OCI-LY3 (cell line): ENCODE data around the gene PLA2G4D.

ENCODE experiments used
- H2AFZ ChIP-seq: fragments of 200-600, 300-600 bp; shearing (Covaris generic); 2 replicates; pipeline ENCODE4 v1.6.0; 2014; ENCODE audit warnings: antibody characterized with exemption, low read depth, low read length
- H3K27ac ChIP-seq: fragments of 200-600, 300-600 bp; sonication (generic); 2 replicates; pipeline ENCODE4 v1.5.1; 2014; ENCODE audit warnings: mild to moderate bottlenecking, low read length, moderate library complexity, mixed read lengths
- H3K27me3 ChIP-seq: fragments of 200-600, 300-600 bp; sonication (generic); 2 replicates; pipeline ENCODE4 v1.6.1; 2014; ENCODE audit warnings: low read depth, low read length, mixed read lengths
- H3K36me3 ChIP-seq: fragments of 200-600, 300-600 bp; sonication (generic); replicated peaks from 2 replicates; pipeline ENCODE3; 2014; ENCODE audit warnings: low read depth, low read length, mixed read lengths
- H3K4me1 ChIP-seq: fragments of 300-600, 200-600 bp; sonication (generic); 2 replicates; pipeline ENCODE4 v1.6.1; 2014; ENCODE audit warnings: low read length, mixed read lengths
- H3K4me2 ChIP-seq: fragments of 200-600, 300-600 bp; sonication (generic); 2 replicates; pipeline ENCODE4 v1.6.1; 2014; ENCODE audit warnings: low read length, mixed read lengths
- H3K4me3 ChIP-seq: fragments of 300-600, 200-600 bp; sonication (generic); 2 replicates; pipeline ENCODE4 v1.5.1; 2014; ENCODE audit warnings: antibody characterized with exemption, mild to moderate bottlenecking, low read length, moderate library complexity
- H3K79me2 ChIP-seq: fragments of 300-600, 200-600 bp; shearing (Covaris generic); 2 replicates; pipeline ENCODE4 v1.6.1; 2014; ENCODE audit warnings: mild to moderate bottlenecking, low read length, mixed read lengths
- H3K9ac ChIP-seq: fragments of 300-600, 200-600 bp; shearing (Covaris generic); 2 replicates; pipeline ENCODE4 v1.6.0; 2014; ENCODE audit warnings: mild to moderate bottlenecking, low read length, moderate library complexity
- H3K9me3 ChIP-seq: fragments of 200-600, 300-600 bp; shearing (Covaris generic); 2 replicates; pipeline ENCODE4 v1.6.1; 2014; ENCODE audit warnings: low read length, mixed read lengths; ENCODE audit not compliant: insufficient read depth
- H4K20me1 ChIP-seq: fragments of 200-600, 300-600 bp; sonication (generic); 2 replicates; pipeline ENCODE4 v1.6.1; 2016; ENCODE audit warnings: low read length, mixed read lengths; ENCODE audit not compliant: insufficient read depth
- CTCF ChIP-seq: fragments of 200-600, 300-600 bp; sonication (generic); IDR thresholded peaks from 2 replicates; pipeline ENCODE4 v1.5.1; 2014; ENCODE audit warnings: antibody characterized with exemption, low read length, low read depth
- EZH2phosphoT487 ChIP-seq: fragments of 200-600 bp; shearing (Covaris generic); IDR thresholded peaks from 2 replicates; pipeline ENCODE4 v1.6.1; 2018; ENCODE audit warnings: antibody characterized with exemption, mixed run types, low read depth

PLA2G4D gene

GRCh38 chr15:42094512-42094963 is at the start of gene PLA2G4D:
TSS of gene PLA2G4D (minus strand) at chr15:42094562. CDS start at chr15:42094459, 103 bp downstream.
- H3K4me2 ChIP-seq, result no peak within 1 kb of the TSS
- H4K20me1 ChIP-seq, result no peaks in the 10 kb centered on the region
- H3K4me3 ChIP-seq, result no peak within 1 kb of the TSS
- no peak for TF ChIP-seq EZH2phosphoT487
- no peak for TF ChIP-seq CTCF
- peaks cover 9% of the 10 kb centered on the region; the same call in 1 of the 2 replicates for H3K27me3 ChIP-seq
- no peaks in the 10 kb centered on the region for H3K9me3 ChIP-seq
- H3K9ac ChIP-seq, result no peak within 1 kb of the TSS
- peaks cover 4% of the 10 kb centered on the region for H3K4me1 ChIP-seq
- no peak within 1 kb of the TSS for H3K27ac ChIP-seq
- H3K79me2 ChIP-seq, result no peaks in the 10 kb centered on the region
- no peak within 1 kb of the TSS; the same call in 1 of the 2 replicates for H2AFZ ChIP-seq
- H3K36me3 ChIP-seq, result no peaks in the 10 kb centered on the region

- Histone ChIP-seq H2AFZ (no peak overlapping the region), H3K79me2 (no peaks in the 10 kb centered on the region), H3K4me2 (no peak overlapping the region), H3K9me3 (no peaks in the 10 kb centered on the region), H3K27ac (no peak overlapping the region), H3K4me1 (no peaks in the 10 kb centered on the region), H3K36me3 (no peaks in the 10 kb centered on the region), H4K20me1 (no peaks in the 10 kb centered on the region), H3K9ac (no peak overlapping the region), H3K4me3 (no peak overlapping the region), H3K27me3 (no peaks in the 10 kb centered on the region)
- TF ChIP-seq CTCF, result no peak
- no peak for TF ChIP-seq EZH2phosphoT487
Observed at GRCh38 chr15:42143356-42143755, 49.0 kb upstream of the PLA2G4D start.

GRCh38 chr15:42141795-42142667 is 47.7 kb upstream of the PLA2G4D start:
- no peak overlapping the region for H3K4me2 ChIP-seq
- no peak overlapping the region for H3K4me3 ChIP-seq
- no peaks in the 10 kb centered on the region for H3K36me3 ChIP-seq
- no peaks in the 10 kb centered on the region for H3K4me1 ChIP-seq
- no peaks in the 10 kb centered on the region for H3K27me3 ChIP-seq
- H3K27ac ChIP-seq, result no peak overlapping the region
- no peak for TF ChIP-seq CTCF
- TF ChIP-seq EZH2phosphoT487, result no peak
- no peaks in the 10 kb centered on the region for H4K20me1 ChIP-seq
- H3K9me3 ChIP-seq, result no peaks in the 10 kb centered on the region
- H3K9ac ChIP-seq, result no peak overlapping the region
- no peak overlapping the region for H2AFZ ChIP-seq
- no peaks in the 10 kb centered on the region for H3K79me2 ChIP-seq

- TF ChIP-seq CTCF, result no peak
- TF ChIP-seq EZH2phosphoT487, result no peak
- no peaks in the 10 kb centered on the region for H3K79me2 ChIP-seq
- H3K4me1 ChIP-seq, result no peaks in the 10 kb centered on the region
- no peak overlapping the region for H3K27ac ChIP-seq
- H3K9ac ChIP-seq, result no peak overlapping the region
- no peak overlapping the region for H3K4me2 ChIP-seq
- H3K9me3 ChIP-seq, result no peaks in the 10 kb centered on the region
- H4K20me1 ChIP-seq, result no peaks in the 10 kb centered on the region
- no peaks in the 10 kb centered on the region for H3K27me3 ChIP-seq
- no peak overlapping the region for H2AFZ ChIP-seq
- no peak overlapping the region for H3K4me3 ChIP-seq
- no peaks in the 10 kb centered on the region for H3K36me3 ChIP-seq
Observed at GRCh38 chr15:42141246-42141645, 46.9 kb upstream of the PLA2G4D start.
